ENCODE measurements around the gene ZNF454. TPM values are rescaled to one million over a fixed set of nuclear protein-coding genes. Genes with fewer than 3 reads are reported as not detected.

Gene ZNF454
- total RNA-seq, 1 donor from 2014 or later = 1.2 TPM

Other genes with a start within 250 kb of the ZNF454 start
- gene ZNF354A, start 210.5 kb upstream of the ZNF454 start, total RNA-seq = 22.8 to 24.9 TPM (median 24.9 TPM) in 3 replicates
- gene ZNF354B, start 81.2 kb upstream of the ZNF454 start, total RNA-seq = 27.4 to 28.7 TPM (median 28.2 TPM) in 3 replicates
- 3.8 to 4.3 TPM (median 4.0 TPM) in 3 replicates for gene ZFP2, start 45.3 kb upstream of the ZNF454 start, total RNA-seq
- gene GRM6, start 54.1 kb downstream of the ZNF454 start, total RNA-seq = not detected in 3 replicates
- 7.1 to 8.6 TPM (median 8.5 TPM) in 3 replicates for gene ZNF879, start 82.6 kb downstream of the ZNF454 start, total RNA-seq
- 9.1 to 9.6 TPM (median 9.2 TPM) in 3 replicates for gene ZNF354C, start 119.2 kb downstream of the ZNF454 start, total RNA-seq